IMR-90 (cell line): ENCODE measurements around the gene P2RX5. TPM values are rescaled to one million over a fixed set of nuclear protein-coding genes. Genes with fewer than 3 reads are reported as not detected.
A peak's percentile ranks its signal among the peaks of the same experiment; 100 is the strongest.

Experiments used
- ATAC-seq: fragments of 200-7000 bp; cut with Tn5 transposase; 2 replicates; pipeline ENCODE4 v1.9.1; 2020; ENCODE audit warnings: low read depth, mild to moderate bottlenecking, moderate library complexity
- BruUV-seq: library from RNA; stranded (reverse); fragments of 400-500 nt; replicated peaks from 2 replicates; lab custom pipeline; 2021; lab: Mats Ljungman, UMichigan
- CTCF ChIA-PET: fragments of 300-600 bp; formaldehyde crosslinking; extraction: SDS; loops from one replicate; lab custom pipeline; 2021; ENCODE audit warnings: antibody characterized with exemption; lab: Yijun Ruan, JAX
- POLR2A ChIA-PET: fragments of 300-600 bp; sonication (Branson Sonifier 250); formaldehyde crosslinking; loops from one replicate; lab custom pipeline; 2022; ENCODE audit warnings: antibody characterized with exemption; ENCODE audit not compliant: unreplicated experiment; lab: Charles Lee
- DNase-seq: peaks from one replicate; pipeline ENCODE4 v3.0.0; 2013
- H2AFZ ChIP-seq: replicated peaks from 2 replicates; pipeline ENCODE3; 2013; ENCODE audit warnings: low read length, mild to moderate bottlenecking; ENCODE audit not compliant: poor library complexity
- H2AK5ac ChIP-seq: 2 replicates; pipeline ENCODE4 v1.6.1; 2013; ENCODE audit warnings: low read depth, low read length, inconsistent platforms
- H2AK9ac ChIP-seq: replicated peaks from 2 replicates; pipeline ENCODE3; 2013; ENCODE audit warnings: mild to moderate bottlenecking, low read depth, low read length, moderate library complexity; ENCODE audit not compliant: poor library complexity
- H2BK120ac ChIP-seq: 2 replicates; pipeline ENCODE4 v1.6.1; 2013; ENCODE audit warnings: low read depth, low read length, inconsistent platforms
- H2BK15ac ChIP-seq: 3 replicates; pipeline ENCODE4 v1.6.1; 2013; ENCODE audit warnings: low read depth, low read length, inconsistent platforms
- H2BK20ac ChIP-seq: 2 replicates; pipeline ENCODE4 v1.6.1; 2013; ENCODE audit warnings: low read depth, mild to moderate bottlenecking, inconsistent platforms, low read length, moderate library complexity
- H2BK5ac ChIP-seq: 2 replicates; pipeline ENCODE4 v1.6.1; 2013; ENCODE audit warnings: mild to moderate bottlenecking, low read depth, low read length, inconsistent platforms; ENCODE audit not compliant: poor library complexity, severe bottlenecking
- H3K14ac ChIP-seq: replicated peaks from 2 replicates; pipeline ENCODE4 v1.6.1; 2013; ENCODE audit warnings: low read depth, low read length, inconsistent platforms
- H3K18ac ChIP-seq: 2 replicates; pipeline ENCODE4 v1.6.1; 2013; ENCODE audit warnings: low read depth, low read length, control low read depth
- H3K23ac ChIP-seq: 2 replicates; pipeline ENCODE4 v1.6.1; 2013; ENCODE audit warnings: low read depth, low read length, inconsistent platforms
- H3K27ac ChIP-seq: 2 replicates; pipeline ENCODE4 v1.5.1; 2013; ENCODE audit warnings: mild to moderate bottlenecking, control low read depth, low read length; ENCODE audit not compliant: insufficient read depth
- H3K27me3 ChIP-seq: 2 replicates; pipeline ENCODE4 v1.6.1; 2013; ENCODE audit warnings: low read length; ENCODE audit not compliant: control insufficient read depth, insufficient read depth
- H3K36me3 ChIP-seq: 2 replicates; pipeline ENCODE4 v1.6.1; 2013; ENCODE audit warnings: low read length, mixed read lengths; ENCODE audit not compliant: control insufficient read depth, insufficient read depth
- H3K4ac ChIP-seq: 2 replicates; pipeline ENCODE4 v1.6.1; 2013; ENCODE audit warnings: low read depth, low read length, inconsistent platforms
- H3K4me1 ChIP-seq: 2 replicates; pipeline ENCODE4 v1.6.1; 2013; ENCODE audit warnings: low read length, mixed read lengths; ENCODE audit not compliant: control insufficient read depth, insufficient read depth
- H3K4me2 ChIP-seq: 2 replicates; pipeline ENCODE4 v1.6.1; 2013; ENCODE audit warnings: low read depth, mild to moderate bottlenecking, control low read depth, low read length, moderate library complexity
- H3K4me3 ChIP-seq: 2 replicates; pipeline ENCODE4 v1.5.1; 2013; ENCODE audit warnings: low read depth, mild to moderate bottlenecking, control low read depth, low read length, moderate library complexity; ENCODE audit not compliant: insufficient read depth
- H3K56ac ChIP-seq: 2 replicates; pipeline ENCODE4 v1.6.1; 2013; ENCODE audit warnings: low read length, inconsistent platforms; ENCODE audit not compliant: insufficient read depth; ENCODE audit errors: extremely low read depth
- H3K79me1 ChIP-seq, 2 experiments: 2 replicates each; pipeline ENCODE4 v1.6.1; 2013; ENCODE audit warnings: low read length in 2 of 2, inconsistent platforms in 1 of 2, low read depth in 1 of 2
- H3K9ac ChIP-seq: 2 replicates; pipeline ENCODE4 v1.6.1; 2013; ENCODE audit warnings: low read depth, low read length, control low read depth
- H3K9me1 ChIP-seq: 2 replicates; pipeline ENCODE4 v1.6.1; 2013; ENCODE audit warnings: low read length, inconsistent platforms; ENCODE audit not compliant: insufficient read depth
- H3K9me3 ChIP-seq: 2 replicates; pipeline ENCODE4 v1.6.1; 2013; ENCODE audit warnings: low read length; ENCODE audit not compliant: control insufficient read depth, insufficient read depth
- H4K20me1 ChIP-seq: 2 replicates; pipeline ENCODE4 v1.6.1; 2013; ENCODE audit warnings: low read length, inconsistent platforms; ENCODE audit not compliant: insufficient read depth
- H4K5ac ChIP-seq: 2 replicates; pipeline ENCODE4 v1.6.1; 2013; ENCODE audit warnings: mild to moderate bottlenecking, low read depth, low read length, control low read depth
- H4K8ac ChIP-seq, 2 experiments: 2 replicates each; pipeline ENCODE4 v1.6.1; 2013; ENCODE audit warnings: low read depth in 2 of 2, low read length in 2 of 2, control low read depth in 1 of 2, inconsistent platforms in 1 of 2
- H4K91ac ChIP-seq: 2 replicates; pipeline ENCODE4 v1.6.1; 2013; ENCODE audit warnings: low read depth, low read length, inconsistent platforms; ENCODE audit not compliant: insufficient read depth
- BHLHE40 ChIP-seq: fragments of 150-350 bp; IDR thresholded peaks from 2 replicates; pipeline ENCODE4 v1.6.1; 2016; ENCODE audit warnings: mild to moderate bottlenecking, low read depth, low read length
- CEBPB ChIP-seq: IDR thresholded peaks from 2 replicates; pipeline ENCODE4 v1.6.1; 2012; ENCODE audit warnings: low read depth, low read length, improper control_type of control experiment
- CHD1 ChIP-seq: IDR thresholded peaks from 2 replicates; pipeline ENCODE4 v1.6.1; 2012; ENCODE audit warnings: low read depth, low read length, improper control_type of control experiment
- CTCF ChIP-seq: conservative IDR thresholded peaks from 2 replicates; pipeline ENCODE4 v1.5.1; 2012; ENCODE audit warnings: mild to moderate bottlenecking, low read depth, low read length, improper control_type of control experiment
- FOS ChIP-seq: fragments of 150-350 bp; IDR thresholded peaks from 2 replicates; pipeline ENCODE4 v1.6.1; 2016; ENCODE audit warnings: low read depth, low read length
- MAFK ChIP-seq: IDR thresholded peaks from 2 replicates; pipeline ENCODE4 v1.6.1; 2012; ENCODE audit warnings: low read depth, low read length, improper control_type of control experiment
- MXI1 ChIP-seq: IDR thresholded peaks from 2 replicates; pipeline ENCODE4 v1.6.1; 2012; ENCODE audit warnings: low read depth, mild to moderate bottlenecking, low read length, moderate library complexity, borderline replicate concordance
- NFE2L2 ChIP-seq: fragments of 150-350 bp; IDR thresholded peaks from 2 replicates; pipeline ENCODE4 v1.6.1; 2016; ENCODE audit warnings: low read depth, mild to moderate bottlenecking, low read length
- POLR2A ChIP-seq: IDR thresholded peaks from 2 replicates; pipeline ENCODE4 v1.6.1; 2012; ENCODE audit warnings: mild to moderate bottlenecking, low read depth, low read length
- RAD21 ChIP-seq: IDR thresholded peaks from 2 replicates; pipeline ENCODE4 v1.6.1; 2012; ENCODE audit warnings: low read length, improper control_type of control experiment
- RCOR1 ChIP-seq: IDR thresholded peaks from 2 replicates; pipeline ENCODE4 v1.6.1; 2012; ENCODE audit warnings: mild to moderate bottlenecking, low read length, improper control_type of control experiment; ENCODE audit not compliant: insufficient replicate concordance
- RFX5 ChIP-seq: IDR thresholded peaks from 2 replicates; pipeline ENCODE4 v1.8.0; 2012; ENCODE audit warnings: low read depth, mild to moderate bottlenecking, low read length, moderate library complexity
- SMC3 ChIP-seq: fragments of 150-350 bp; IDR thresholded peaks from 2 replicates; pipeline ENCODE4 v1.6.1; 2016; ENCODE audit warnings: low read depth, mild to moderate bottlenecking, antibody characterized with exemption, low read length, moderate library complexity
- WGBS, 2 experiments: methylation state at CpG; one replicate each; pipeline versions ENCODE4 v1.1.5 to v1.1.7; 2013; ENCODE audit warnings: missing lambda C conversion rate in 2 of 2; ENCODE audit not compliant: insufficient read length in 1 of 2; ENCODE audit errors: extremely low coverage in 2 of 2; 5-methylcytosine and 5-hydroxymethylcytosine counted together
- dilution Hi-C: fragments of 300-500 bp; cut with HindIII; formaldehyde crosslinking; loops from one replicate; pipeline ENCODE4 v1.14.3; 2018; ENCODE audit warnings: low sequenced_read_pairs; ENCODE audit not compliant: unreplicated experiment
- in situ Hi-C: fragments of 300-500 bp; cut with MboI; formaldehyde crosslinking; loops from 3 replicates; pipeline ENCODE4 v1.14.3; 2019; ENCODE audit warnings: low sequenced_read_pairs, inconsistent platforms, mixed read lengths
- intact Hi-C: fragments of 100-400 bp; cut with micrococcal nuclease; formaldehyde crosslinking; loops from 2 replicates; pipeline ENCODE4 v1.10.0; 2022
- polyA plus RNA-seq, 3 experiments: library from polyadenylated mRNA; depleted of rRNA; stranded (reverse); fragments of >200 nt; gene quantifications; 2 replicates each; pipeline ENCODE4 v1.2.3, GENCODE V29; 2012; ENCODE audit warnings: low replicate concordance in 1 of 3
- total RNA-seq: library from RNA; depleted of rRNA; stranded (reverse); fragments of >200 nt; gene quantifications from 2 replicates; pipeline ENCODE4 v1.2.3, GENCODE V29; 2012
- TF ChIP-seq, protein P1 (sequence below): fragments of 150-350 bp; IDR thresholded peaks from 2 replicates; pipeline ENCODE4 v1.6.1; 2016; ENCODE audit warnings: low read depth, mild to moderate bottlenecking, low read length, moderate library complexity, borderline replicate concordance
- TF ChIP-seq, protein P2 (sequence below): fragments of 150-350 bp; IDR thresholded peaks from 2 replicates; pipeline ENCODE4 v1.6.1; 2017; ENCODE audit warnings: mild to moderate bottlenecking, antibody characterized with exemption, low read length, low read depth

Gene P2RX5
- total and polyA plus RNA-seq, 2 of the 4 experiments (the other 2 are of a cell fraction): 1.8 to 3.7 TPM

DNA sequence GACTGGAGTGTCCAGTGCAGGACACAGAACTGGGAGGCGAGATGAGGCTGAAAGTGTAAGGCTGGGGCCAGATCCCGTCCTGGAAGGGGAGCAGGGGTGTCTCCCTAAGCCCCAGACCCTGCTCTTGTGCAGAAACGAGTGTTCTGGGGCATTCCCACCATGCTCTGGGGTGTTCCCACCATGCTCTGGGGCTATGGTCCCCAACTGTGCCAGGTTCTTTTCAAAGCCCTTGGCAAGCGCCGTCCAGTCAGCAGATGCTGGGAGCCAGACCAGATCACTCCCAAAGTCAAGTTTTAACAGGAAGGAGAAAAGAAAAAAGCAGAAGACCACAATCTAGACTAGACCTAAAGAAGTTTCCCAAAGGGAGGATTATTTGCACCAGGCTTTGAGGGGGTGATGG, 30.1 kb downstream of the P2RX5 start:
- Histone ChIP-seq H3K23ac (peak overlapping the region; percentile 40; the same call in 1 of the 2 replicates), H2BK20ac (no peak overlapping the region), H3K9me3 (no peaks in the 10 kb centered on the region), H2AK9ac (peak overlapping the region; percentile 44), H3K4ac (no peak overlapping the region), H2BK120ac (no peak overlapping the region), H3K27me3 (no peaks in the 10 kb centered on the region), H2AK5ac (no peak overlapping the region; the same call in 1 of the 2 replicates), H3K9me1 (peaks cover 13% of the 10 kb centered on the region), H2BK15ac (no peak overlapping the region), H3K4me3 (no peak overlapping the region), H3K27ac (no peak overlapping the region), H4K5ac (no peak overlapping the region), H3K18ac (no peak overlapping the region), H2BK5ac (no peak overlapping the region), H3K4me2 (no peak overlapping the region; the same call in 1 of the 2 replicates), H3K14ac (no peak overlapping the region; the same call in 1 of the 2 replicates), H4K8ac (peak overlapping the region in 1 of 2 experiments; percentile 33; a peak in 1 of 4 replicates), H3K4me1 (peaks cover 10% of the 10 kb centered on the region), H4K20me1 (peaks cover 56% of the 10 kb centered on the region), H2AFZ (peak overlapping the region; percentile 37), H3K79me1 (peaks cover 6 to 63% of the 10 kb centered on the region in 2 experiments; a peak in 3 of 4 replicates), H3K9ac (no peak overlapping the region), H3K56ac (no peak overlapping the region), H3K36me3 (peaks cover 42% of the 10 kb centered on the region), H4K91ac (no peak overlapping the region)
- TSS peak; percentile 20 for BruUV-seq
- CTCF ChIA-PET: no interaction called here
- POLR2A ChIA-PET: no interaction called here
- intact Hi-C loops: loop anchor here (5.0 kb wide), 1 partner anchor 56 kb away; the partner anchor contains the start of gene HASPIN
- in situ Hi-C loops: no loop called here
- DNase-seq (no peak), ATAC-seq (no peak)
- WGBS, 2 experiments: no CpG with 5 or more reads among the region's 5 CpGs
- TF ChIP-seq RFX5 (no peak), CTCF (no peak), CHD1 (no peak), NFE2L2 (no peak), MAFK (no peak), BHLHE40 (no peak), POLR2A (no peak), FOS (no peak), SMC3 (no peak), RCOR1 (no peak), MXI1 (no peak), RAD21 (no peak), CEBPB (no peak)
- TF ChIP-seq, protein P1, sequence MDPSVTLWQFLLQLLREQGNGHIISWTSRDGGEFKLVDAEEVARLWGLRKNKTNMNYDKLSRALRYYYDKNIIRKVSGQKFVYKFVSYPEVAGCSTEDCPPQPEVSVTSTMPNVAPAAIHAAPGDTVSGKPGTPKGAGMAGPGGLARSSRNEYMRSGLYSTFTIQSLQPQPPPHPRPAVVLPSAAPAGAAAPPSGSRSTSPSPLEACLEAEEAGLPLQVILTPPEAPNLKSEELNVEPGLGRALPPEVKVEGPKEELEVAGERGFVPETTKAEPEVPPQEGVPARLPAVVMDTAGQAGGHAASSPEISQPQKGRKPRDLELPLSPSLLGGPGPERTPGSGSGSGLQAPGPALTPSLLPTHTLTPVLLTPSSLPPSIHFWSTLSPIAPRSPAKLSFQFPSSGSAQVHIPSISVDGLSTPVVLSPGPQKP: no peak
- TF ChIP-seq, protein P2, sequence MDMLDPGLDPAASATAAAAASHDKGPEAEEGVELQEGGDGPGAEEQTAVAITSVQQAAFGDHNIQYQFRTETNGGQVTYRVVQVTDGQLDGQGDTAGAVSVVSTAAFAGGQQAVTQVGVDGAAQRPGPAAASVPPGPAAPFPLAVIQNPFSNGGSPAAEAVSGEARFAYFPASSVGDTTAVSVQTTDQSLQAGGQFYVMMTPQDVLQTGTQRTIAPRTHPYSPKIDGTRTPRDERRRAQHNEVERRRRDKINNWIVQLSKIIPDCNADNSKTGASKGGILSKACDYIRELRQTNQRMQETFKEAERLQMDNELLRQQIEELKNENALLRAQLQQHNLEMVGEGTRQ: no peak
- dilution Hi-C loops: no loop called here
